ENCODE results near the gene MDM2. TPM values are rescaled to one million over a fixed set of nuclear protein-coding genes. Genes with fewer than 3 reads are reported as not detected.

MDM2 gene
- total and polyA plus RNA-seq, 2 donors (not counting 1 experiment from before 2014, with no cell fraction given): 46.6 to 240 TPM

GRCh38 chr12:68900241-68900640 is 92.3 kb downstream of the MDM2 start:
- no peak overlapping the region for H3K4me3 ChIP-seq (replicated peaks in 1 of 4; ENCODE audit: control extremely low read depth in 1 of 4, insufficient read depth in 1 of 4, low read depth in 3 of 4, low read length in 4 of 4)
- no peak for DNase-seq (ENCODE audit: low read depth in 2 of 2)
- H3K4me2 ChIP-seq (ENCODE audit: extremely low read depth, insufficient read depth, low read length): no peak overlapping the region
- H3K27ac ChIP-seq (ENCODE audit: insufficient read depth, low read length): no peak overlapping the region
- H3K4me1 ChIP-seq (ENCODE audit: control insufficient read depth, extremely low read depth, insufficient read depth, low read length): peaks cover 8% of the 10 kb centered on the region
- no peak overlapping the region for H2AFZ ChIP-seq (ENCODE audit: low read length)
- no peaks in the 10 kb centered on the region for H3K9me3 ChIP-seq (ENCODE audit: control insufficient read depth, insufficient read depth, low read depth, low read length)
- no peak for TF ChIP-seq CTCF (conservative IDR thresholded peaks at IDR 0.05 in 1 of 2, IDR thresholded peaks at IDR 0.05 in 1 of 2; ENCODE audit: low read depth in 1 of 2, low read length in 2 of 2)
- TF ChIP-seq EZH2 (IDR thresholded peaks at IDR 0.05; ENCODE audit: low read length, missing control alignments): no peak
- H3K9ac ChIP-seq (ENCODE audit: insufficient read depth, low read length): no peak overlapping the region
- H3K36me3 ChIP-seq (ENCODE audit: control insufficient read depth, insufficient read depth, low read length): no peaks in the 10 kb centered on the region
- H3K27me3 ChIP-seq (ENCODE audit: control insufficient read depth, insufficient read depth, low read length): no peaks in the 10 kb centered on the region
- H3K79me2 ChIP-seq (ENCODE audit: control insufficient read depth, insufficient read depth, low read length): no peaks in the 10 kb centered on the region
- H4K20me1 ChIP-seq (ENCODE audit: control insufficient read depth, extremely low read depth, insufficient read depth, low read length): no peaks in the 10 kb centered on the region

Other genes with a start within 250 kb of the MDM2 start
- 121 and 194 TPM in 2 replicates for gene RAP1B, start 197.3 kb upstream of the MDM2 start, total RNA-seq
- gene RAP1B, start 197.3 kb upstream of the MDM2 start, polyA plus RNA-seq: 293 and 383 TPM in 2 replicates
- gene NUP107, start 121.2 kb upstream of the MDM2 start, total RNA-seq: 24.6 and 44.2 TPM in 2 replicates
- gene NUP107, start 121.2 kb upstream of the MDM2 start, polyA plus RNA-seq: 37.7 and 56.5 TPM in 2 replicates
- gene SLC35E3, start 62.0 kb upstream of the MDM2 start, total RNA-seq: 3.6 and 4.1 TPM in 2 replicates
- gene SLC35E3, start 62.0 kb upstream of the MDM2 start, polyA plus RNA-seq: 10.8 and 11.1 TPM in 2 replicates
- 23.5 and 29.8 TPM in 2 replicates for gene CPM, start 125.0 kb downstream of the MDM2 start, total RNA-seq
- 5.3 and 19.4 TPM in 2 replicates for gene CPM, start 125.0 kb downstream of the MDM2 start, polyA plus RNA-seq